ENCODE measurements around the gene S100A12. TPM values are rescaled to one million over a fixed set of nuclear protein-coding genes. Genes with fewer than 3 reads are reported as not detected.

The S100A12 gene
- total RNA-seq, 2 experiments from 2014 or later: 4.0 to 5.5 TPM

GRCh38 chr1:153392258-153392657 lies 16.8 kb upstream of the S100A12 start:
- ChIA-PET POLR2A (no interaction called here), CTCF (no interaction called here)
- no peaks in the 10 kb centered on the region for H3K4me1 ChIP-seq (ENCODE audit: insufficient read depth, low read length)
- H3K4me3 Mint-ChIP-seq: no peak overlapping the region
- no peaks in the 10 kb centered on the region for H3K9me3 ChIP-seq (ENCODE audit: control insufficient read depth in 1 of 2, insufficient read depth in 1 of 2, low read length in 2 of 2)
- intact Hi-C loops (cut with DNase I, micrococcal nuclease): no loop called here
- DNase-seq (no peak), ATAC-seq (ENCODE audit: poor library complexity) (no peak)
- no peaks in the 10 kb centered on the region for H3K9me3 Mint-ChIP-seq
- no peak overlapping the region for H3K27ac ChIP-seq (ENCODE audit: low read depth in 1 of 2, low read length in 2 of 2)
- H3K4me3 ChIP-seq (ENCODE audit: low read length): no peak overlapping the region
- H3K36me3 Mint-ChIP-seq (ENCODE audit: low read depth): no peaks in the 10 kb centered on the region
- TF ChIP-seq CTCF (IDR thresholded peaks at IDR 0.05): no peak
- H3K27ac Mint-ChIP-seq: no peak overlapping the region
- H3K4me1 Mint-ChIP-seq (ENCODE audit: low read depth): no peaks in the 10 kb centered on the region
- H3K27me3 ChIP-seq (ENCODE audit: control insufficient read depth in 1 of 2, insufficient read depth in 2 of 2, low read length in 2 of 2): peaks cover 8 to 19% of the 10 kb centered on the region in 2 experiments
- H3K36me3 ChIP-seq (ENCODE audit: insufficient read depth, low read length): no peaks in the 10 kb centered on the region
- peaks cover 32% of the 10 kb centered on the region for H3K27me3 Mint-ChIP-seq

- H3K4me1 Mint-ChIP-seq (ENCODE audit: low read depth): no peaks in the 10 kb centered on the region
- no peak for TF ChIP-seq CTCF (IDR thresholded peaks at IDR 0.05)
Measured at GRCh38 chr1:153390938-153391710, 15.7 kb upstream of the S100A12 start, which contains the start of gene S100A8. S100A8 (minus strand) TSS chr1:153391073; CDS start chr1:153390535, 538 bp downstream.

GRCh38 chr1:153389973-153390879 lies 14.8 kb upstream of the S100A12 start:
- Mint-ChIP-seq H3K27ac (no peak overlapping the region), H3K4me3 (no peak overlapping the region), H3K9me3 (no peaks in the 10 kb centered on the region), H3K27me3 (peaks cover 24% of the 10 kb centered on the region), H3K4me1 (ENCODE audit: low read depth) (no peaks in the 10 kb centered on the region), H3K36me3 (ENCODE audit: low read depth) (no peaks in the 10 kb centered on the region)
- ATAC-seq (ENCODE audit: poor library complexity): no peak
- ChIA-PET POLR2A (no interaction called here), CTCF (no interaction called here)
- Histone ChIP-seq H3K9me3 (ENCODE audit: control insufficient read depth in 1 of 2, insufficient read depth in 1 of 2, low read length in 2 of 2) (no peaks in the 10 kb centered on the region), H3K27ac (ENCODE audit: low read depth in 1 of 2, low read length in 2 of 2) (no peak overlapping the region), H3K36me3 (ENCODE audit: insufficient read depth, low read length) (no peaks in the 10 kb centered on the region), H3K4me1 (ENCODE audit: insufficient read depth, low read length) (no peaks in the 10 kb centered on the region), H3K4me3 (ENCODE audit: low read length) (peak overlapping the region; percentile 26), H3K27me3 (ENCODE audit: control insufficient read depth in 1 of 2, insufficient read depth in 2 of 2, low read length in 2 of 2) (peaks cover 8 to 19% of the 10 kb centered on the region in 2 experiments)
- no peak for DNase-seq
- intact Hi-C loops (cut with DNase I, micrococcal nuclease): no loop called here
- TF ChIP-seq CTCF (IDR thresholded peaks at IDR 0.05): no peak

More at GRCh38 chr1:153390938-153391710, 15.7 kb upstream of the S100A12 start, which contains the start of gene S100A8:
- H3K36me3 ChIP-seq (ENCODE audit: insufficient read depth, low read length): no peaks in the 10 kb centered on the region
- no peaks in the 10 kb centered on the region for H3K4me1 ChIP-seq (ENCODE audit: insufficient read depth, low read length)
- intact Hi-C loops (cut with DNase I, micrococcal nuclease): no loop called here
- no peaks in the 10 kb centered on the region for H3K36me3 Mint-ChIP-seq (ENCODE audit: low read depth)
- peaks cover 32% of the 10 kb centered on the region for H3K27me3 Mint-ChIP-seq
- H3K27me3 ChIP-seq (ENCODE audit: control insufficient read depth in 1 of 2, insufficient read depth in 2 of 2, low read length in 2 of 2): peaks cover 8 to 19% of the 10 kb centered on the region in 2 experiments
- ATAC-seq (ENCODE audit: poor library complexity) (no peak), DNase-seq (peak in 2 of 14 experiments; percentile 17 to 24)
- CTCF ChIA-PET: no interaction called here
- no peaks in the 10 kb centered on the region for H3K9me3 ChIP-seq (ENCODE audit: control insufficient read depth in 1 of 2, insufficient read depth in 1 of 2, low read length in 2 of 2)
- H3K4me3 Mint-ChIP-seq: no peak within 1 kb of the TSS
- POLR2A ChIA-PET: no interaction called here
- no peak within 1 kb of the TSS for H3K27ac Mint-ChIP-seq
- no peaks in the 10 kb centered on the region for H3K9me3 Mint-ChIP-seq
- peak within 1 kb of the TSS; percentile 26 for H3K4me3 ChIP-seq (ENCODE audit: low read length)
- H3K27ac ChIP-seq (ENCODE audit: low read depth in 1 of 2, low read length in 2 of 2): no peak within 1 kb of the TSS

Measured in CD4-positive, alpha-beta T cell (primary cell).